Activated CD8-positive, alpha-beta memory T cell treated with anti-CD3 and anti-CD28 coated beads, Interleukin-2, amount 50 U/mL, for 24 hours (primary cell): ENCODE measurements around the gene CCDC63.
"Not testable (repeated sequence)": the region's sequence is repeated elsewhere in the genome, so short reads cannot be mapped to it uniquely, and the experiment has no call there.

Experiments used
- DNase-seq: peaks from one replicate; pipeline ENCODE4 v3.0.0-alpha.2; 2020; ENCODE audit errors: extremely low read depth

Gene CCDC63

GRCh38 chr12:110923192-110923591 is 76.4 kb downstream of the CCDC63 start:
- DNase-seq, result no peak

- no peak for DNase-seq
These were observed 77.0 kb downstream of the CCDC63 start for GRCh38 chr12:110923692-110924334.

GRCh38 chr12:110927546-110927945 is 80.8 kb downstream of the CCDC63 start:
- no peak for DNase-seq

- DNase-seq, result no peak
These were observed 81.9 kb downstream of the CCDC63 start for GRCh38 chr12:110928700-110929099.

GRCh38 chr12:110929818-110930217 is 83.0 kb downstream of the CCDC63 start:
- DNase-seq, result no peak

GRCh38 chr12:110930348-110931314 is 83.8 kb downstream of the CCDC63 start:
- no peak for DNase-seq

GRCh38 chr12:110931315-110931728 is 84.5 kb downstream of the CCDC63 start:
- no peak for DNase-seq

GRCh38 chr12:110932046-110932445 is 85.3 kb downstream of the CCDC63 start:
- DNase-seq, result no peak

GRCh38 chr12:110933326-110933974 is 86.7 kb downstream of the CCDC63 start:
- DNase-seq, result no peak

GRCh38 chr12:110934093-110934852 is 87.5 kb downstream of the CCDC63 start:
- DNase-seq, result no peak

- DNase-seq, result no peak
These were observed 88.8 kb downstream of the CCDC63 start for GRCh38 chr12:110935588-110935987.

- DNase-seq, result no peak
These were observed 89.7 kb downstream of the CCDC63 start for GRCh38 chr12:110936367-110937103.

- DNase-seq, result peak; percentile 1
These were observed 90.4 kb downstream of the CCDC63 start for GRCh38 chr12:110937104-110937641.

GRCh38 chr12:110940296-110940695 is 93.5 kb downstream of the CCDC63 start:
- no peak for DNase-seq

GRCh38 chr12:110940933-110941332 is 94.1 kb downstream of the CCDC63 start:
- no peak for DNase-seq

GRCh38 chr12:110941391-110941790 is 94.6 kb downstream of the CCDC63 start:
- DNase-seq, result no peak

- DNase-seq, result no peak
These were observed 96.6 kb downstream of the CCDC63 start for GRCh38 chr12:110943373-110943772.

- DNase-seq, result no peak
These were observed 101.3 kb downstream of the CCDC63 start for GRCh38 chr12:110948041-110948440.

- not testable (repeated sequence) for DNase-seq
These were observed 103.7 kb downstream of the CCDC63 start for GRCh38 chr12:110950466-110950865.

GRCh38 chr12:110950867-110951266 is 104.1 kb downstream of the CCDC63 start:
- DNase-seq, result not testable (repeated sequence)
